Endothelial cell of umbilical vein (primary cell): ENCODE results near the gene ROBO4. TPM values are rescaled to one million over a fixed set of nuclear protein-coding genes. Genes with fewer than 3 reads are reported as not detected.

Source experiments
- BruUV-seq: library from RNA; stranded (reverse); fragments of 400-500 nt; replicated peaks from 2 replicates; lab custom pipeline; 2021; lab: Mats Ljungman, UMichigan
- CTCF ChIA-PET: fragments of 300-600, 350-600 bp; sonication (Branson Sonifier 250); formaldehyde crosslinking; loops from one replicate; lab custom pipeline; 2021; ENCODE audit warnings: antibody characterized with exemption, inconsistent platforms; lab: Charles Lee
- POLR2A ChIA-PET: fragments of 300-600, 350-600 bp; sonication (Branson Sonifier 250); formaldehyde crosslinking; loops from one replicate; lab custom pipeline; 2021; ENCODE audit warnings: antibody characterized with exemption, inconsistent platforms; lab: Charles Lee
- DNase-seq: peaks from one replicate; pipeline ENCODE4 v3.0.0-alpha.2; 2011; ENCODE audit warnings: low read depth, low spot score
- FAIRE-seq: peaks from 2 replicates; lab custom pipeline; 2011; peaks lifted over from hg19 to GRCh38; lab: Jason Lieb, UNC
- H2AFZ ChIP-seq: 2 replicates; pipeline ENCODE4 v1.6.0; 2012; ENCODE audit warnings: low read depth, low read length, control low read depth, inconsistent platforms
- H3K27ac ChIP-seq: 2 replicates; pipeline ENCODE4 v1.5.1; 2011; ENCODE audit warnings: low read depth, mild to moderate bottlenecking, control low read depth, low read length, moderate library complexity; ENCODE audit not compliant: insufficient read depth
- H3K27me3 ChIP-seq, 2 experiments: 2 replicates each; pipeline versions ENCODE4 v1.6.0 to v1.6.1; 2011; ENCODE audit warnings: low read length in 2 of 2, mixed read lengths in 1 of 2; ENCODE audit not compliant: control insufficient read depth in 2 of 2, insufficient read depth in 2 of 2
- H3K36me3 ChIP-seq, 2 experiments: 2 replicates in 1 of 2; 3 replicates in 1 of 2; pipeline ENCODE4 v1.5.1; 2011; ENCODE audit warnings: low read length in 2 of 2, mild to moderate bottlenecking in 1 of 2, moderate library complexity in 1 of 2; ENCODE audit not compliant: control insufficient read depth in 2 of 2, insufficient read depth in 2 of 2; ENCODE audit errors: extremely low read depth in 1 of 2
- H3K4me1 ChIP-seq: 3 replicates; pipeline ENCODE4 v1.5.1; 2011; ENCODE audit warnings: mild to moderate bottlenecking, low read length; ENCODE audit not compliant: control insufficient read depth, insufficient read depth; ENCODE audit errors: extremely low read depth
- H3K4me2 ChIP-seq: 2 replicates; pipeline ENCODE4 v1.6.1; 2011; ENCODE audit warnings: low read length, control low read depth, mixed read lengths; ENCODE audit not compliant: insufficient read depth
- H3K4me3 ChIP-seq, 3 experiments: fragments of 200-600 bp in 1 of 3; sonication (generic), shearing (Covaris generic) in 1 of 3; replicated peaks in 1 of 3; 2 replicates each; pipeline ENCODE4 v1.5.1; 2011 to 2016; ENCODE audit warnings: control low read depth in 3 of 3, low read length in 3 of 3, mild to moderate bottlenecking in 2 of 3, inconsistent platforms in 1 of 3, low read depth in 1 of 3, moderate library complexity in 1 of 3; ENCODE audit not compliant: insufficient read depth in 1 of 3
- H3K79me2 ChIP-seq: 2 replicates; pipeline ENCODE4 v1.6.0; 2012; ENCODE audit warnings: low read length, inconsistent platforms; ENCODE audit not compliant: control insufficient read depth, insufficient read depth
- H3K9ac ChIP-seq: replicated peaks from 2 replicates; pipeline ENCODE3; 2011; ENCODE audit warnings: low read length, control low read depth; ENCODE audit not compliant: insufficient read depth; ENCODE audit errors: extremely low read depth
- H3K9me1 ChIP-seq: replicated peaks from 3 replicates; pipeline ENCODE4 v1.6.0; 2011; ENCODE audit warnings: mild to moderate bottlenecking, low read length; ENCODE audit not compliant: control insufficient read depth, insufficient read depth; ENCODE audit errors: extremely low read depth
- H3K9me3 ChIP-seq: replicated peaks from 2 replicates; pipeline ENCODE4 v1.5.1; 2012; ENCODE audit warnings: low read length, inconsistent platforms; ENCODE audit not compliant: control insufficient read depth, insufficient read depth
- H4K20me1 ChIP-seq: replicated peaks from 2 replicates; pipeline ENCODE3; 2011; ENCODE audit warnings: mild to moderate bottlenecking, low read length; ENCODE audit not compliant: control insufficient read depth, insufficient read depth; ENCODE audit errors: extremely low read depth
- EZH2 ChIP-seq: IDR thresholded peaks from 2 replicates; pipeline ENCODE4 v1.6.1; 2012; ENCODE audit warnings: borderline replicate concordance, low read depth, mild to moderate bottlenecking, moderate library complexity, low read length, inconsistent platforms; ENCODE audit not compliant: severe bottlenecking
- FOS ChIP-seq: IDR thresholded peaks from 2 replicates; pipeline ENCODE4 v1.6.1; 2011; ENCODE audit warnings: mild to moderate bottlenecking, low read length, moderate library complexity, borderline replicate concordance; ENCODE audit not compliant: insufficient read depth
- GATA2 ChIP-seq: IDR thresholded peaks from 2 replicates; pipeline ENCODE4 v1.7.0; 2011; ENCODE audit warnings: low read depth, mild to moderate bottlenecking, moderate library complexity, mixed read lengths, low read length; ENCODE audit not compliant: insufficient read length, insufficient read depth
- JUN ChIP-seq: IDR thresholded peaks from 2 replicates; pipeline ENCODE4 v1.6.1; 2011; ENCODE audit warnings: borderline replicate concordance, low read depth; ENCODE audit not compliant: insufficient read length, insufficient read depth
- MYC ChIP-seq: IDR thresholded peaks from one replicate; pipeline ENCODE4 v1.6.1; 2011; ENCODE audit warnings: mild to moderate bottlenecking, low read depth, low read length
- POLR2A ChIP-seq: IDR thresholded peaks from 2 replicates; pipeline ENCODE4 v1.6.1; 2012; ENCODE audit warnings: low read depth, mild to moderate bottlenecking, control low read depth, low read length
- POLR2AphosphoS5 ChIP-seq: IDR thresholded peaks from 2 replicates; pipeline ENCODE4 v1.6.1; 2012; ENCODE audit warnings: low read depth, mild to moderate bottlenecking, control low read depth, low read length, moderate library complexity; ENCODE audit not compliant: insufficient read depth
- dilution Hi-C: fragments of 300-500 bp; cut with MboI; formaldehyde crosslinking; loops from one replicate; pipeline ENCODE4 v1.15.0; 2019; ENCODE audit warnings: low sequenced_read_pairs; ENCODE audit not compliant: extremely low pct_ligation_motif_present
- intact Hi-C: fragments of 100-400 bp; cut with micrococcal nuclease; formaldehyde crosslinking; loops from one replicate; pipeline ENCODE4 v1.10.0; 2022
- polyA plus RNA-seq, 4 experiments: library from polyadenylated mRNA; depleted of rRNA in 3 of 4; stranded (reverse) in 3 of 4; unstranded in 1 of 4; fragments of >200 nt; gene quantifications; 2 replicates each; pipeline versions ENCODE4 v1.2.1 to v1.2.3, GENCODE V29; 2011 to 2012; ENCODE audit warnings: missing spikeins in 1 of 4
- total RNA-seq: library from RNA; stranded (reverse); gene quantifications from 2 replicates; pipeline ENCODE4 v1.2.3, GENCODE V29; 2021
- TF ChIP-seq, protein P1 (sequence below), 2 donors: IDR thresholded peaks; 1 replicate in 1 of 2; 2 replicates in 1 of 2; pipeline ENCODE4 v1.5.1; 2011; ENCODE audit warnings: low read length in 2 of 2, mild to moderate bottlenecking in 2 of 2, moderate library complexity in 2 of 2, control low read depth in 1 of 2, inconsistent platforms in 1 of 2, low read depth in 1 of 2; ENCODE audit not compliant: insufficient read depth in 1 of 2; ENCODE audit errors: extremely low read depth in 1 of 2
- TF ChIP-seq, protein P2 (sequence below): IDR thresholded peaks from 2 replicates; pipeline ENCODE4 v1.6.1; 2011; ENCODE audit not compliant: insufficient read depth, insufficient read length

Gene ROBO4
- total and polyA plus RNA-seq, 2 donors (not counting 3 experiments of a cell fraction or from before 2014, with no cell fraction given), result 260 to 474 TPM

DNA sequence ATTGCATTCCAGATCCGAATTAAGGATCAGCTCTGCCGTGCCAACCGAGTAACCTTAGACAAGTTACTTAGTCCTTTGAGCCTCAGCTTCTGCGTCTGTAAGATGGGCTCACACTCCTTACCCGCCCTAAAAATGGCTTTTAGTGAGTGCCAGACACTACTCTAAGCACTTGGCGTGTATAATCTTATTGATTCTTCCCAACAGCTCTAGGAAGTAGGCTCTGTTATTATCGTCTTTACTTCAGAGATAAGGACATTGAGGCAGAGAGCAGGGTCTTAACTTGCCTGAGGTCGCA is 54.1 kb downstream of the ROBO4 start:
- Histone ChIP-seq H3K9me3 (no peaks in the 10 kb centered on the region), H3K36me3 (no peaks in the 10 kb centered on the region), H3K9ac (no peak overlapping the region), H3K79me2 (no peaks in the 10 kb centered on the region), H3K4me2 (no peak overlapping the region), H3K27me3 (peaks cover 84 to 99% of the 10 kb centered on the region in 2 experiments), H3K4me1 (no peaks in the 10 kb centered on the region), H3K4me3 (no peak overlapping the region), H3K9me1 (no peaks in the 10 kb centered on the region), H3K27ac (no peak overlapping the region), H4K20me1 (no peaks in the 10 kb centered on the region), H2AFZ (no peak overlapping the region)
- FAIRE-seq, result no peak
- POLR2A ChIA-PET, result no interaction called here
- CTCF ChIA-PET, result interaction anchor here (5.1 kb wide), 1 partner anchor 23 kb away, joined by 26 read pairs; no protein-coding TSS in a partner anchor
- intact Hi-C loops (no loop called here), dilution Hi-C loops (no loop called here)
- no peak for TF ChIP-seq GATA2
- no peak for TF ChIP-seq FOS
- TF ChIP-seq JUN, result no peak
- TF ChIP-seq, protein P1, sequence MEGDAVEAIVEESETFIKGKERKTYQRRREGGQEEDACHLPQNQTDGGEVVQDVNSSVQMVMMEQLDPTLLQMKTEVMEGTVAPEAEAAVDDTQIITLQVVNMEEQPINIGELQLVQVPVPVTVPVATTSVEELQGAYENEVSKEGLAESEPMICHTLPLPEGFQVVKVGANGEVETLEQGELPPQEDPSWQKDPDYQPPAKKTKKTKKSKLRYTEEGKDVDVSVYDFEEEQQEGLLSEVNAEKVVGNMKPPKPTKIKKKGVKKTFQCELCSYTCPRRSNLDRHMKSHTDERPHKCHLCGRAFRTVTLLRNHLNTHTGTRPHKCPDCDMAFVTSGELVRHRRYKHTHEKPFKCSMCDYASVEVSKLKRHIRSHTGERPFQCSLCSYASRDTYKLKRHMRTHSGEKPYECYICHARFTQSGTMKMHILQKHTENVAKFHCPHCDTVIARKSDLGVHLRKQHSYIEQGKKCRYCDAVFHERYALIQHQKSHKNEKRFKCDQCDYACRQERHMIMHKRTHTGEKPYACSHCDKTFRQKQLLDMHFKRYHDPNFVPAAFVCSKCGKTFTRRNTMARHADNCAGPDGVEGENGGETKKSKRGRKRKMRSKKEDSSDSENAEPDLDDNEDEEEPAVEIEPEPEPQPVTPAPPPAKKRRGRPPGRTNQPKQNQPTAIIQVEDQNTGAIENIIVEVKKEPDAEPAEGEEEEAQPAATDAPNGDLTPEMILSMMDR (IDR thresholded peaks at IDR 0.05; ENCODE audit: extremely low read depth in 1 of 2, insufficient read depth in 1 of 2, low read depth in 1 of 2, low read length in 2 of 2), result no peak
- no peak for TF ChIP-seq EZH2
- TF ChIP-seq POLR2A, result no peak
- no peak for TF ChIP-seq POLR2AphosphoS5
- TF ChIP-seq MYC, result no peak
- TF ChIP-seq, protein P2, sequence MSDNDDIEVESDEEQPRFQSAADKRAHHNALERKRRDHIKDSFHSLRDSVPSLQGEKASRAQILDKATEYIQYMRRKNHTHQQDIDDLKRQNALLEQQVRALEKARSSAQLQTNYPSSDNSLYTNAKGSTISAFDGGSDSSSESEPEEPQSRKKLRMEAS, result no peak
- no peak for DNase-seq
- BruUV-seq, result no TSS peak
